DND-41 (cell line): ENCODE results near the gene EXOC4.

Experiments used
- EZH2 ChIP-seq: IDR thresholded peaks from 3 replicates; pipeline ENCODE4 v1.6.1; 2012; ENCODE audit warnings: borderline replicate concordance, low read depth, mild to moderate bottlenecking, moderate library complexity, low read length, inconsistent platforms; ENCODE audit not compliant: severe bottlenecking
- TF ChIP-seq, protein P1 (sequence below): IDR thresholded peaks from 2 replicates; pipeline ENCODE4 v1.5.1; 2012; ENCODE audit warnings: borderline replicate concordance, low read length, moderate library complexity, mild to moderate bottlenecking; ENCODE audit not compliant: poor library complexity, severe bottlenecking; ENCODE audit errors: extremely low read depth

DNA sequence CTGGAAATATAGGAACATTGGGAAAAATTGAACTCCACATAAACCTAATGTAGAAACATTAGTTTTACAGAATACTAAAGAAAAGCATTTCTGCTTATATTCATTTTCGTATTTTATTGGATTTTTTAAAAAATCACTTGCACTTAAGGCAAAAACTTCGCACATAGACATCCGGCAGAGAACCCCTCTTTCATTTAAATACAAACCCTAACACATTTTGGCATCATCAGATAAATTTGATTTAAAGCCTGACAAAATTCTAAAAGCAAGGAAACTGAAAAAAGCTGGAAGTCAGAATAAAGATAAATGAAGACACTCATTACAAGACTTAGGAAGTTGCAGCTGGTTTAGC is 396 bp upstream of the EXOC4 start:
- TF ChIP-seq, protein P1, sequence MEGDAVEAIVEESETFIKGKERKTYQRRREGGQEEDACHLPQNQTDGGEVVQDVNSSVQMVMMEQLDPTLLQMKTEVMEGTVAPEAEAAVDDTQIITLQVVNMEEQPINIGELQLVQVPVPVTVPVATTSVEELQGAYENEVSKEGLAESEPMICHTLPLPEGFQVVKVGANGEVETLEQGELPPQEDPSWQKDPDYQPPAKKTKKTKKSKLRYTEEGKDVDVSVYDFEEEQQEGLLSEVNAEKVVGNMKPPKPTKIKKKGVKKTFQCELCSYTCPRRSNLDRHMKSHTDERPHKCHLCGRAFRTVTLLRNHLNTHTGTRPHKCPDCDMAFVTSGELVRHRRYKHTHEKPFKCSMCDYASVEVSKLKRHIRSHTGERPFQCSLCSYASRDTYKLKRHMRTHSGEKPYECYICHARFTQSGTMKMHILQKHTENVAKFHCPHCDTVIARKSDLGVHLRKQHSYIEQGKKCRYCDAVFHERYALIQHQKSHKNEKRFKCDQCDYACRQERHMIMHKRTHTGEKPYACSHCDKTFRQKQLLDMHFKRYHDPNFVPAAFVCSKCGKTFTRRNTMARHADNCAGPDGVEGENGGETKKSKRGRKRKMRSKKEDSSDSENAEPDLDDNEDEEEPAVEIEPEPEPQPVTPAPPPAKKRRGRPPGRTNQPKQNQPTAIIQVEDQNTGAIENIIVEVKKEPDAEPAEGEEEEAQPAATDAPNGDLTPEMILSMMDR: no peak
- no peak for TF ChIP-seq EZH2
